IMR-90 (cell line): ENCODE measurements around the gene CFAP251. TPM values are rescaled to one million over a fixed set of nuclear protein-coding genes. Genes with fewer than 3 reads are reported as not detected.
A peak's percentile ranks its signal among the peaks of the same experiment; 100 is the strongest.

Source experiments
- ATAC-seq: fragments of 200-7000 bp; cut with Tn5 transposase; 2 replicates; pipeline ENCODE4 v1.9.1; 2020; ENCODE audit warnings: low read depth, mild to moderate bottlenecking, moderate library complexity
- BruUV-seq: library from RNA; stranded (reverse); fragments of 400-500 nt; replicated peaks from 2 replicates; lab custom pipeline; 2021; lab: Mats Ljungman, UMichigan
- CTCF ChIA-PET: fragments of 300-600 bp; formaldehyde crosslinking; extraction: SDS; loops from one replicate; lab custom pipeline; 2021; ENCODE audit warnings: antibody characterized with exemption; lab: Yijun Ruan, JAX
- POLR2A ChIA-PET: fragments of 300-600 bp; sonication (Branson Sonifier 250); formaldehyde crosslinking; loops from one replicate; lab custom pipeline; 2022; ENCODE audit warnings: antibody characterized with exemption; ENCODE audit not compliant: unreplicated experiment; lab: Charles Lee
- DNase-seq: peaks from one replicate; pipeline ENCODE4 v3.0.0; 2013
- H2AFZ ChIP-seq: replicated peaks from 2 replicates; pipeline ENCODE3; 2013; ENCODE audit warnings: low read length, mild to moderate bottlenecking; ENCODE audit not compliant: poor library complexity
- H2AK5ac ChIP-seq: 2 replicates; pipeline ENCODE4 v1.6.1; 2013; ENCODE audit warnings: low read depth, low read length, inconsistent platforms
- H2AK9ac ChIP-seq: replicated peaks from 2 replicates; pipeline ENCODE3; 2013; ENCODE audit warnings: mild to moderate bottlenecking, low read depth, low read length, moderate library complexity; ENCODE audit not compliant: poor library complexity
- H2BK120ac ChIP-seq: 2 replicates; pipeline ENCODE4 v1.6.1; 2013; ENCODE audit warnings: low read depth, low read length, inconsistent platforms
- H2BK15ac ChIP-seq: 3 replicates; pipeline ENCODE4 v1.6.1; 2013; ENCODE audit warnings: low read depth, low read length, inconsistent platforms
- H2BK20ac ChIP-seq: 2 replicates; pipeline ENCODE4 v1.6.1; 2013; ENCODE audit warnings: low read depth, mild to moderate bottlenecking, inconsistent platforms, low read length, moderate library complexity
- H2BK5ac ChIP-seq: 2 replicates; pipeline ENCODE4 v1.6.1; 2013; ENCODE audit warnings: mild to moderate bottlenecking, low read depth, low read length, inconsistent platforms; ENCODE audit not compliant: poor library complexity, severe bottlenecking
- H3K14ac ChIP-seq: replicated peaks from 2 replicates; pipeline ENCODE4 v1.6.1; 2013; ENCODE audit warnings: low read depth, low read length, inconsistent platforms
- H3K18ac ChIP-seq: 2 replicates; pipeline ENCODE4 v1.6.1; 2013; ENCODE audit warnings: low read depth, low read length, control low read depth
- H3K23ac ChIP-seq: 2 replicates; pipeline ENCODE4 v1.6.1; 2013; ENCODE audit warnings: low read depth, low read length, inconsistent platforms
- H3K27ac ChIP-seq: 2 replicates; pipeline ENCODE4 v1.5.1; 2013; ENCODE audit warnings: mild to moderate bottlenecking, control low read depth, low read length; ENCODE audit not compliant: insufficient read depth
- H3K27me3 ChIP-seq: 2 replicates; pipeline ENCODE4 v1.6.1; 2013; ENCODE audit warnings: low read length; ENCODE audit not compliant: control insufficient read depth, insufficient read depth
- H3K36me3 ChIP-seq: 2 replicates; pipeline ENCODE4 v1.6.1; 2013; ENCODE audit warnings: low read length, mixed read lengths; ENCODE audit not compliant: control insufficient read depth, insufficient read depth
- H3K4ac ChIP-seq: 2 replicates; pipeline ENCODE4 v1.6.1; 2013; ENCODE audit warnings: low read depth, low read length, inconsistent platforms
- H3K4me1 ChIP-seq: 2 replicates; pipeline ENCODE4 v1.6.1; 2013; ENCODE audit warnings: low read length, mixed read lengths; ENCODE audit not compliant: control insufficient read depth, insufficient read depth
- H3K4me2 ChIP-seq: 2 replicates; pipeline ENCODE4 v1.6.1; 2013; ENCODE audit warnings: low read depth, mild to moderate bottlenecking, control low read depth, low read length, moderate library complexity
- H3K4me3 ChIP-seq: 2 replicates; pipeline ENCODE4 v1.5.1; 2013; ENCODE audit warnings: low read depth, mild to moderate bottlenecking, control low read depth, low read length, moderate library complexity; ENCODE audit not compliant: insufficient read depth
- H3K56ac ChIP-seq: 2 replicates; pipeline ENCODE4 v1.6.1; 2013; ENCODE audit warnings: low read length, inconsistent platforms; ENCODE audit not compliant: insufficient read depth; ENCODE audit errors: extremely low read depth
- H3K79me1 ChIP-seq, 2 experiments: 2 replicates each; pipeline ENCODE4 v1.6.1; 2013; ENCODE audit warnings: low read length in 2 of 2, inconsistent platforms in 1 of 2, low read depth in 1 of 2
- H3K9ac ChIP-seq: 2 replicates; pipeline ENCODE4 v1.6.1; 2013; ENCODE audit warnings: low read depth, low read length, control low read depth
- H3K9me1 ChIP-seq: 2 replicates; pipeline ENCODE4 v1.6.1; 2013; ENCODE audit warnings: low read length, inconsistent platforms; ENCODE audit not compliant: insufficient read depth
- H3K9me3 ChIP-seq: 2 replicates; pipeline ENCODE4 v1.6.1; 2013; ENCODE audit warnings: low read length; ENCODE audit not compliant: control insufficient read depth, insufficient read depth
- H4K20me1 ChIP-seq: 2 replicates; pipeline ENCODE4 v1.6.1; 2013; ENCODE audit warnings: low read length, inconsistent platforms; ENCODE audit not compliant: insufficient read depth
- H4K5ac ChIP-seq: 2 replicates; pipeline ENCODE4 v1.6.1; 2013; ENCODE audit warnings: mild to moderate bottlenecking, low read depth, low read length, control low read depth
- H4K8ac ChIP-seq, 2 experiments: 2 replicates each; pipeline ENCODE4 v1.6.1; 2013; ENCODE audit warnings: low read depth in 2 of 2, low read length in 2 of 2, control low read depth in 1 of 2, inconsistent platforms in 1 of 2
- H4K91ac ChIP-seq: 2 replicates; pipeline ENCODE4 v1.6.1; 2013; ENCODE audit warnings: low read depth, low read length, inconsistent platforms; ENCODE audit not compliant: insufficient read depth
- BHLHE40 ChIP-seq: fragments of 150-350 bp; IDR thresholded peaks from 2 replicates; pipeline ENCODE4 v1.6.1; 2016; ENCODE audit warnings: mild to moderate bottlenecking, low read depth, low read length
- CEBPB ChIP-seq: IDR thresholded peaks from 2 replicates; pipeline ENCODE4 v1.6.1; 2012; ENCODE audit warnings: low read depth, low read length, improper control_type of control experiment
- CHD1 ChIP-seq: IDR thresholded peaks from 2 replicates; pipeline ENCODE4 v1.6.1; 2012; ENCODE audit warnings: low read depth, low read length, improper control_type of control experiment
- CTCF ChIP-seq: conservative IDR thresholded peaks from 2 replicates; pipeline ENCODE4 v1.5.1; 2012; ENCODE audit warnings: mild to moderate bottlenecking, low read depth, low read length, improper control_type of control experiment
- ELK1 ChIP-seq: fragments of 150-350 bp; IDR thresholded peaks from 2 replicates; pipeline ENCODE4 v1.6.1; 2016; ENCODE audit warnings: low read depth, mild to moderate bottlenecking, low read length, moderate library complexity, borderline replicate concordance
- FOS ChIP-seq: fragments of 150-350 bp; IDR thresholded peaks from 2 replicates; pipeline ENCODE4 v1.6.1; 2016; ENCODE audit warnings: low read depth, low read length
- MAFK ChIP-seq: IDR thresholded peaks from 2 replicates; pipeline ENCODE4 v1.6.1; 2012; ENCODE audit warnings: low read depth, low read length, improper control_type of control experiment
- MAZ ChIP-seq: IDR thresholded peaks from 2 replicates; pipeline ENCODE4 v1.6.1; 2012; ENCODE audit warnings: low read depth, mild to moderate bottlenecking, low read length, improper control_type of control experiment, moderate library complexity, borderline replicate concordance
- MXI1 ChIP-seq: IDR thresholded peaks from 2 replicates; pipeline ENCODE4 v1.6.1; 2012; ENCODE audit warnings: low read depth, mild to moderate bottlenecking, low read length, moderate library complexity, borderline replicate concordance
- NFE2L2 ChIP-seq: fragments of 150-350 bp; IDR thresholded peaks from 2 replicates; pipeline ENCODE4 v1.6.1; 2016; ENCODE audit warnings: low read depth, mild to moderate bottlenecking, low read length
- POLR2A ChIP-seq: IDR thresholded peaks from 2 replicates; pipeline ENCODE4 v1.6.1; 2012; ENCODE audit warnings: mild to moderate bottlenecking, low read depth, low read length
- RAD21 ChIP-seq: IDR thresholded peaks from 2 replicates; pipeline ENCODE4 v1.6.1; 2012; ENCODE audit warnings: low read length, improper control_type of control experiment
- RCOR1 ChIP-seq: IDR thresholded peaks from 2 replicates; pipeline ENCODE4 v1.6.1; 2012; ENCODE audit warnings: mild to moderate bottlenecking, low read length, improper control_type of control experiment; ENCODE audit not compliant: insufficient replicate concordance
- RFX5 ChIP-seq: IDR thresholded peaks from 2 replicates; pipeline ENCODE4 v1.8.0; 2012; ENCODE audit warnings: low read depth, mild to moderate bottlenecking, low read length, moderate library complexity
- SMC3 ChIP-seq: fragments of 150-350 bp; IDR thresholded peaks from 2 replicates; pipeline ENCODE4 v1.6.1; 2016; ENCODE audit warnings: low read depth, mild to moderate bottlenecking, antibody characterized with exemption, low read length, moderate library complexity
- WGBS, 2 experiments: methylation state at CpG; one replicate each; pipeline versions ENCODE4 v1.1.5 to v1.1.7; 2013; ENCODE audit warnings: missing lambda C conversion rate in 2 of 2; ENCODE audit not compliant: insufficient read length in 1 of 2; ENCODE audit errors: extremely low coverage in 2 of 2; 5-methylcytosine and 5-hydroxymethylcytosine counted together
- dilution Hi-C: fragments of 300-500 bp; cut with HindIII; formaldehyde crosslinking; loops from one replicate; pipeline ENCODE4 v1.14.3; 2018; ENCODE audit warnings: low sequenced_read_pairs; ENCODE audit not compliant: unreplicated experiment
- in situ Hi-C: fragments of 300-500 bp; cut with MboI; formaldehyde crosslinking; loops from 3 replicates; pipeline ENCODE4 v1.14.3; 2019; ENCODE audit warnings: low sequenced_read_pairs, inconsistent platforms, mixed read lengths
- intact Hi-C: fragments of 100-400 bp; cut with micrococcal nuclease; formaldehyde crosslinking; loops from 2 replicates; pipeline ENCODE4 v1.10.0; 2022
- polyA plus RNA-seq, 3 experiments: library from polyadenylated mRNA; depleted of rRNA; stranded (reverse); fragments of >200 nt; gene quantifications; 2 replicates each; pipeline ENCODE4 v1.2.3, GENCODE V29; 2012; ENCODE audit warnings: low replicate concordance in 1 of 3
- total RNA-seq: library from RNA; depleted of rRNA; stranded (reverse); fragments of >200 nt; gene quantifications from 2 replicates; pipeline ENCODE4 v1.2.3, GENCODE V29; 2012
- TF ChIP-seq, protein P1 (sequence below): fragments of 150-350 bp; IDR thresholded peaks from 2 replicates; pipeline ENCODE4 v1.6.1; 2017; ENCODE audit warnings: mild to moderate bottlenecking, antibody characterized with exemption, low read length, low read depth

Gene CFAP251
- total and polyA plus RNA-seq, 2 of the 4 experiments (the other 2 are of a cell fraction), result 7.8 to 9.1 TPM

GRCh38 chr12:121916719-121917118 lies 1.7 kb upstream of the CFAP251 start:
- ATAC-seq (peak; percentile 56), DNase-seq (peak; percentile 67)
- H3K4ac ChIP-seq, result no peak overlapping the region
- no peak overlapping the region for H4K5ac ChIP-seq
- no peak overlapping the region for H3K4me3 ChIP-seq
- no peak overlapping the region for H2BK5ac ChIP-seq
- in situ Hi-C loops (no loop called here), dilution Hi-C loops (no loop called here), intact Hi-C loops (loop anchor here (2.0 kb wide), 1 partner anchor 206 kb away; no protein-coding TSS in a partner anchor)
- POLR2A ChIA-PET, result no interaction called here
- H2BK15ac ChIP-seq, result no peak overlapping the region
- no peak overlapping the region for H2AFZ ChIP-seq
- H3K56ac ChIP-seq, result no peak overlapping the region
- H3K9me1 ChIP-seq, result no peaks in the 10 kb centered on the region
- no peaks in the 10 kb centered on the region; the same call in 1 of the 2 replicates for H4K20me1 ChIP-seq
- H3K23ac ChIP-seq, result no peak overlapping the region
- no peaks in the 10 kb centered on the region for H3K27me3 ChIP-seq
- no peak overlapping the region for H3K27ac ChIP-seq
- no peak overlapping the region for H3K4me2 ChIP-seq
- no peak overlapping the region for H3K14ac ChIP-seq
- no peak overlapping the region for H3K9ac ChIP-seq
- BruUV-seq, result no TSS peak
- no peak overlapping the region for H2AK9ac ChIP-seq
- H3K36me3 ChIP-seq, result peaks cover 34% of the 10 kb centered on the region
- H3K4me1 ChIP-seq, result peaks cover 9% of the 10 kb centered on the region
- no peak overlapping the region for H2BK20ac ChIP-seq
- no peak overlapping the region for H2AK5ac ChIP-seq
- no peak overlapping the region for H3K18ac ChIP-seq
- H3K9me3 ChIP-seq, result no peaks in the 10 kb centered on the region
- H4K91ac ChIP-seq, result no peak overlapping the region
- 100% methylated on average over 1 of the region's 7 CpGs; no CpG with 5 or more reads in 1 of the 2 experiments for WGBS, 2 experiments
- TF ChIP-seq MAZ (no peak), BHLHE40 (no peak), FOS (no peak), RCOR1 (no peak), SMC3 (peak; percentile 45), POLR2A (no peak), CTCF (peak; percentile 53), ELK1 (no peak), CEBPB (no peak), MXI1 (no peak), MAFK (no peak), RFX5 (no peak), RAD21 (peak; percentile 60), CHD1 (no peak), NFE2L2 (no peak)
- TF ChIP-seq, protein P1, sequence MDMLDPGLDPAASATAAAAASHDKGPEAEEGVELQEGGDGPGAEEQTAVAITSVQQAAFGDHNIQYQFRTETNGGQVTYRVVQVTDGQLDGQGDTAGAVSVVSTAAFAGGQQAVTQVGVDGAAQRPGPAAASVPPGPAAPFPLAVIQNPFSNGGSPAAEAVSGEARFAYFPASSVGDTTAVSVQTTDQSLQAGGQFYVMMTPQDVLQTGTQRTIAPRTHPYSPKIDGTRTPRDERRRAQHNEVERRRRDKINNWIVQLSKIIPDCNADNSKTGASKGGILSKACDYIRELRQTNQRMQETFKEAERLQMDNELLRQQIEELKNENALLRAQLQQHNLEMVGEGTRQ, result no peak
- no peak overlapping the region for H2BK120ac ChIP-seq
- H3K79me1 ChIP-seq, result peaks cover 9 to 22% of the 10 kb centered on the region in 2 experiments; a peak in 3 of 4 replicates
- H4K8ac ChIP-seq, result no peak overlapping the region
- CTCF ChIA-PET, result interaction anchor here (0.8 kb wide), 1 partner anchor 48 kb away, joined by 3 read pairs; no protein-coding TSS in a partner anchor
